ENCODE data around the gene ITGB4. TPM values are rescaled to one million over a fixed set of nuclear protein-coding genes. Genes with fewer than 3 reads are reported as not detected.
A peak's percentile ranks its signal among the peaks of the same experiment; 100 is the strongest.
"Not testable (repeated sequence)": the region's sequence is repeated elsewhere in the genome, so short reads cannot be mapped to it uniquely, and the experiment has no call there.

Gene ITGB4
- total RNA-seq, 1 donor from 2014 or later: 10.6 TPM

GRCh38 chr17:75759457-75759856, 38.2 kb downstream of the ITGB4 start:
- H3K27me3 ChIP-seq (ENCODE audit: low read depth): no peaks in the 10 kb centered on the region
- H3K4me1 ChIP-seq: peaks cover 22% of the 10 kb centered on the region
- peaks cover 35% of the 10 kb centered on the region for H3K36me3 ChIP-seq
- no peaks in the 10 kb centered on the region for H3K9me3 ChIP-seq (replicated peaks)
- no peak for DNase-seq
- H3K4me3 ChIP-seq: no peak overlapping the region
- H3K27ac ChIP-seq (replicated peaks): peak overlapping the region; percentile 66
- intact Hi-C loops (cut with micrococcal nuclease): no loop called here
- TF ChIP-seq, protein P1, sequence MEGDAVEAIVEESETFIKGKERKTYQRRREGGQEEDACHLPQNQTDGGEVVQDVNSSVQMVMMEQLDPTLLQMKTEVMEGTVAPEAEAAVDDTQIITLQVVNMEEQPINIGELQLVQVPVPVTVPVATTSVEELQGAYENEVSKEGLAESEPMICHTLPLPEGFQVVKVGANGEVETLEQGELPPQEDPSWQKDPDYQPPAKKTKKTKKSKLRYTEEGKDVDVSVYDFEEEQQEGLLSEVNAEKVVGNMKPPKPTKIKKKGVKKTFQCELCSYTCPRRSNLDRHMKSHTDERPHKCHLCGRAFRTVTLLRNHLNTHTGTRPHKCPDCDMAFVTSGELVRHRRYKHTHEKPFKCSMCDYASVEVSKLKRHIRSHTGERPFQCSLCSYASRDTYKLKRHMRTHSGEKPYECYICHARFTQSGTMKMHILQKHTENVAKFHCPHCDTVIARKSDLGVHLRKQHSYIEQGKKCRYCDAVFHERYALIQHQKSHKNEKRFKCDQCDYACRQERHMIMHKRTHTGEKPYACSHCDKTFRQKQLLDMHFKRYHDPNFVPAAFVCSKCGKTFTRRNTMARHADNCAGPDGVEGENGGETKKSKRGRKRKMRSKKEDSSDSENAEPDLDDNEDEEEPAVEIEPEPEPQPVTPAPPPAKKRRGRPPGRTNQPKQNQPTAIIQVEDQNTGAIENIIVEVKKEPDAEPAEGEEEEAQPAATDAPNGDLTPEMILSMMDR (IDR thresholded peaks at IDR 0.05; ENCODE audit: borderline replicate concordance): no peak

GRCh38 chr17:75759978-75760640, 38.9 kb downstream of the ITGB4 start:
- H3K9me3 ChIP-seq (replicated peaks); H3K27me3 ChIP-seq (ENCODE audit: low read depth); DNase-seq; intact Hi-C loops (cut with micrococcal nuclease); H3K4me3 ChIP-seq: not testable (repeated sequence)
- Histone ChIP-seq H3K27ac (replicated peaks) (peak overlapping the region; percentile 66), H3K36me3 (peaks cover 35% of the 10 kb centered on the region), H3K4me1 (peaks cover 24% of the 10 kb centered on the region)

- H3K27ac ChIP-seq (replicated peaks): no peak overlapping the region
- intact Hi-C loops (cut with micrococcal nuclease): no loop called here
- no peaks in the 10 kb centered on the region for H3K27me3 ChIP-seq (ENCODE audit: low read depth)
- peaks cover 24% of the 10 kb centered on the region for H3K36me3 ChIP-seq
- no peak for DNase-seq
- H3K9me3 ChIP-seq (replicated peaks): no peaks in the 10 kb centered on the region
- no peak overlapping the region for H3K4me3 ChIP-seq
- peaks cover 28% of the 10 kb centered on the region for H3K4me1 ChIP-seq
- TF ChIP-seq, protein P1 (IDR thresholded peaks at IDR 0.05; ENCODE audit: borderline replicate concordance): no peak
These were observed 41.4 kb downstream of the ITGB4 start for GRCh38 chr17:75762513-75763268.

GRCh38 chr17:75763269-75763607, 42.0 kb downstream of the ITGB4 start:
- Histone ChIP-seq H3K4me3 (no peak overlapping the region), H3K36me3 (peaks cover 19% of the 10 kb centered on the region), H3K9me3 (replicated peaks) (no peaks in the 10 kb centered on the region), H3K4me1 (peaks cover 28% of the 10 kb centered on the region), H3K27ac (replicated peaks) (no peak overlapping the region), H3K27me3 (ENCODE audit: low read depth) (no peaks in the 10 kb centered on the region)
- intact Hi-C loops (cut with micrococcal nuclease): no loop called here
- no peak for DNase-seq
- TF ChIP-seq, protein P1 (IDR thresholded peaks at IDR 0.05; ENCODE audit: borderline replicate concordance): no peak

DNA sequence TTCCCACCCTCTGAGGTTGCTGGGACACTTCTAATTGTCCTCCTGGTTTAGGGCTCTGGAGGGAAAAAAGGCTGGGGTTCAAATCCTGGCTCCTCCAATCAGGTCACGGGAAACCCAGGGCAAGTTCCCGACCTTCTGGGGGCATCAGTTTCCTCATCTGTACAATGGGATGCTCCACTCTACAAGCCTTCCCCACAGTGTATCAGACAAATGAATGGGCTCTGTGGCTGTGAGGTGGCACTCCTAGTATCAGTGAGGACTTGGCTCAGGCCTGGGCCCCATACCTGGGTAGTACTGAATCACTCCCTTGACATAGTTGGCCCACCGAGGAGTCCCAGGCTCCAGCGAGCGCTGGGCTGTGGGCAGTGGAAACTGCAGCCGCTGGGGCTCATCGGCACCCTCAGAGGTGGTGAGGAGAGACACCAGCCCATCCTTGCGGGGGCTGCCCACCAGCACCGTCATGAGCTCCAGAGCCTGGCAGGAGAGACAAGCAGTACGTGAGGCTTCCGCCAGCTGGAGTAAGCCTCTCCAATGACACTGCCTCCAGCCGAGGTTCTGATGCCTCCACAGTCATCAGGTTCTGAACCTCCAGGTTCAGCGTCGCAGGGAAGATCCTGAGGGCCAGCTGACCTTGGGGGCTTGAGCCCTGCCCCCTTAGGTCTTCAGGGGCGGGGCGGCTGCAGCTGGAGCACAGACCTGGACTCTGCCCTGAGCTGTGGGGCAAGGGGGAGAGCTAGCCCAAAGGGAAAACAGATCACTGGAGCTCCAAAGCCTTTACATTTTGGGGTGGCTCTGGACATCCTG, 42.6 kb downstream of the ITGB4 start:
- Histone ChIP-seq H3K27me3 (ENCODE audit: low read depth) (no peaks in the 10 kb centered on the region), H3K9me3 (replicated peaks) (no peaks in the 10 kb centered on the region), H3K4me1 (peaks cover 28% of the 10 kb centered on the region), H3K36me3 (peaks cover 13% of the 10 kb centered on the region), H3K4me3 (peak overlapping the region; percentile 93), H3K27ac (replicated peaks) (peak overlapping the region; percentile 96)
- DNase-seq: no peak
- intact Hi-C loops (cut with micrococcal nuclease): no loop called here
- TF ChIP-seq, protein P1 (IDR thresholded peaks at IDR 0.05; ENCODE audit: borderline replicate concordance): no peak

Measured in left ventricle myocardium inferior (tissue), 1 donor.